Measurements from ENCODE around the gene CNOT6L.

CNOT6L gene

GRCh38 chr4:77710059-77710458, 109.1 kb downstream of the CNOT6L start:
- DNase-seq = no peak

GRCh38 chr4:77706717-77707116, 112.5 kb downstream of the CNOT6L start:
- DNase-seq = no peak

- no peak for DNase-seq
Measured at GRCh38 chr4:77703666-77704065, 115.5 kb downstream of the CNOT6L start.

DNA sequence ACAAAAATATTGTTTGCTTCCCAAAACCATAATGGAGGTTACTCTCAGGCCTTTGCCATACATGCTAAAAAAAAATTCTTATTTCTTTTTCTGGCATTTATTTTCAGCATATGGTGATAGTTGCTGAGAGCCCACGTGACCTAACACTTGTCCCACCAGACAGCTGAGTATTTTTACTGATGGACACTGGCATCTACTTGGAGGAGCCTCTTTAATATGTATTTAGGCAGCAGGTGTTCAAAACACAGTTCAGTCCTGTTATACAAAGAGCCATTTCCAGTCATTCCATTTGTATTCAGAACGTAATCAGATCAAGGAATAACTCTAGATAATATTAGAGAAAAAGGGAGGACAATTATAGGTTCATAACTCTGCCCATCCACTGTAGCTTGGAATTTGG, 118.0 kb downstream of the CNOT6L start:
- DNase-seq = no peak

GRCh38 chr4:77699731-77700210, 119.4 kb downstream of the CNOT6L start:
- no peak for DNase-seq

GRCh38 chr4:77697860-77698590, 121.1 kb downstream of the CNOT6L start:
- DNase-seq = no peak

DNA sequence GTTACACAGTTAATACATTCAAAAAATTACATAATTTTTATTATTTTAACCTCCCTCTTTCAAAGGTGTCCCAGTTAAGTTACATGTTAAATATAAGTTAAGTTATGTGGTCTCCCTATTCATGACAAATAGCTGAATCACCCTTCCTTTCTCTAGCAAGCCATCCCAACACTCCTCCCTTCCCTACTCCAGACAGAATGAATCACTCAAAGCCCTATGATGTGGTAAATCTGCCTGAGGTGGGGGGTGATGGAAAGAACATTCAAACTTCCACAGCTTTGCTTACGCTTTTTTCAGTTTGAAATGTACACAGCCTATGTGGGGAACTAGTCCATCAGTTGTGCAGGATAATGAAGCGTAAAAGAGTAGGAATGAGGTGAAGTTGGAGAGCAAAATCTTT, 123.4 kb downstream of the CNOT6L start:
- no peak for DNase-seq

DNA sequence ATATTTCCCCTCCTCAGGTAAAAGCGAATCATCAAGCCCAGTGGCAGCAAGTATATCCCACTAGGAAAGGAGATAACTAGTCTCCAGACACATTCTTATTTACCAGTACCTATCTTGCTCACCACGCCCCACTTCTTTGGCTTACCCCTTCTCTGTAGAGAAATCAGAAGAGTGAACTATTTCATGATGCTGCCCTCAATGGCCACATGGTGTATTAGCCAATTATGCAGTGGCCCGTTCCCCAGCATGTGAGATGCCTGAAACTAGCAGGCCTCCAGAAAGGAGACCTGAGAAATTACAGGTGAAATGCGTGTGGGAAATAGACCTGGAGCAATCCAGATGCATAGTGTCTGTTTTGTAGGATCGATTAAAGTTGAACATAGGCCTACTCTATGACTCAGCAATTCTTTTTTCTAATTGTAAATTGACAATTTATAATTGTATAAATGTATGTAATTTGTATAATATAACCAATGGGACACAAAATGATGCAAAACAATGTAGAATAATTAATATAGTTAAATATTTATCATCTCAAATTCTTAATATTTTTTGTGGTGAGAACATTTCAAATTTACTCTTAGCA, 126.2 kb downstream of the CNOT6L start:
- DNase-seq = no peak

DNA sequence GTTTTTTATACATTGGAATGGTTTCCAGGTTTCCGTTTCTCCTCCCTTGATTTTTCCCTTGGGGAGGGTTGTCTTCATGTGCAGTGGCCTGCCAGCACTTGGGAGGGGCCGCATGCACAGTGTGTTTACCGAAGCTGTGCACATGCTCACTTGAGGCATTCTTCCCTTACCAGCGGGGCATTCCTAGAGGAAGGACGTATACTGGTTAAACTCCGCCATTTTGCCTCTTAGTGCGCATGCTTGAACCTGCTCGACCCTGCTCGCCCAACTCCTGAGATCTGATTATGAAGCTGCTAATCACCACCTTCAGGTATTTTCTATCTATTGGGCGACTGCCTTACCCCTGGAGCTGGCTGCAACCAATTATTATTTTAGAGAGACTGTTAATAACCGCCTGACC, 137.4 kb downstream of the CNOT6L start:
- DNase-seq = no peak

GRCh38 chr4:77676842-77677241, 142.3 kb downstream of the CNOT6L start:
- DNase-seq = no peak

GRCh38 chr4:77671051-77671450, 148.1 kb downstream of the CNOT6L start:
- no peak for DNase-seq

DNA sequence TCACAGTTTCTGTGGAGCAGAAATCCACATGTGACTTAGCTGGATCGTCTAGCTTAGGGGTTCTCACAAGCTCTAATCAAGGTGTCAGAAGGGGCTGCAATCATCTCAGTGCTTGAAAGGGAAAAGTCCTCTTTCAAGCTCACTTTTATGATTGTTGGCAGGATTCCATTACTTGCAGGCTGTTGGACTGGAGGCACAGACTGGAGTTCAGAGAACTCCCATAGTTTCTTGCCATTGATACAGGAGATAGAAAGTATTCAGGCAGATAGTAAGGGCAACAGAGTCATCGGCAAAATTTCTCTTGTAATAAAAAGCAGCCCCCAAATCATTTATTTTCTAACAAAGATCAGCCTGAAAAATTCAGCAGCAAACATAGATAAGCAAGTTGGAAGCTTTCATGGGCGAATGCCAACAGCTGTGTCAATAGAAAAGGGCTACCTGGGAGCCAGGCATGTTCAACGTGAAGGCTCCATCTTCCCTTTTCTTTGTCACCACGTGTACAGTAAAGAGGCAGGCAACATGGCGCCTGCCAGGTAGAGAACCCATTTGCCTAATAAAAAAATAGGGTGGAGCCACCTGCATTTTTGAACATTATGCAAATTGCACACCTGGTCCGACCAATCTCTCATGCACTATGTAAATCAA, 149.1 kb downstream of the CNOT6L start:
- DNase-seq = no peak

GRCh38 chr4:77665381-77666069, 153.6 kb downstream of the CNOT6L start:
- no peak for DNase-seq
